ENCODE data around the gene PRRT4. TPM values are rescaled to one million over a fixed set of nuclear protein-coding genes. Genes with fewer than 3 reads are reported as not detected.

PRRT4 gene
- total RNA-seq, 4 donors from 2014 or later: 0.38 to 1.9 (median 1.5) TPM

DNA sequence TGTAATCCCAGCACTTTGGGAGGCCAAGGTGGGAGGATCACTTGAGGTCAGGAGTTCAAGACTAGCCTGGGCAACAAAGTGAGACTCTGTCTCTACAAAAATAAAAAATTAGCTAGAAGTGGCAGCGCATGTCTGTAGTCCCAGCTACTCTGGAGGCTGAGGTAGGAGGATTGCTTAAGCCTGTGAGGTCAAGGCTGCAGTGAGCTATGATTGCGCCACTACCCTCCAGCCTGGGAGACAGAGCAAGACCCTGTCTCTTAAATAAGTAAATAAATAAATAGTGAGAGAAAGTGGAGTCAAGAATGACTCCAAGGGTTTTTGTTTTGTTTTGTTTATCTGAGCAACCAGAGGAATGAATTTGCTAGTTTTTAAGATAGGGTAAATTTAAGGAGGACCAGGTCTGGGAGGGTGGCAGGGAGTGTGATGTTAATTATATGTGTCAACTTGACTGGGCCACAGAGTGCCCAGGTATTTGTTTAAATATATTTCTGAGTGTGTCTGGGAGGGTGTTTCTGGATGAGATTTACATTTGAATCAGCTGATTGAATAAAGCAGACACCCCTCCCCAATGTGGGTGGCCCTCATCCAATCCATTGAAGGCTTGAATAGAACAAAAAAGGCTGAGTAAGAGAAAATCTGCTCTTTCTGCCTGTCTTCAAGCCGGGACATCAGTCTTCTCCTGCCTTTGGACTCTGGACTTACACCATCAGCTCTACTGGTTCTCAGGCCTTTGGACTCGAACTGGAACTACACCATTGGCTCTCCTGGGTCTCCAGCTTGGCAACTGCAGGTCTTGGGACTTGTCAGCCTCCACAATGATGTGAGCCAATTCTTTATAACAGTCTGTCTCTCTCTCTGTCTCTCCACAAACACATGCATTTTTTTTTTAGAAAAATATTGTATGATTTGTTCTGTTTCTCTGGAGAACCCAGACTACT is 24.8 kb upstream of the PRRT4 start:
- peaks cover 0 to 17% (median 0%) of the 10 kb centered on the region in 4 donors for H3K27me3 ChIP-seq
- 83 to 84% methylated on average over 4 of the region's 4 CpGs for WGBS, 2 donors

DNA sequence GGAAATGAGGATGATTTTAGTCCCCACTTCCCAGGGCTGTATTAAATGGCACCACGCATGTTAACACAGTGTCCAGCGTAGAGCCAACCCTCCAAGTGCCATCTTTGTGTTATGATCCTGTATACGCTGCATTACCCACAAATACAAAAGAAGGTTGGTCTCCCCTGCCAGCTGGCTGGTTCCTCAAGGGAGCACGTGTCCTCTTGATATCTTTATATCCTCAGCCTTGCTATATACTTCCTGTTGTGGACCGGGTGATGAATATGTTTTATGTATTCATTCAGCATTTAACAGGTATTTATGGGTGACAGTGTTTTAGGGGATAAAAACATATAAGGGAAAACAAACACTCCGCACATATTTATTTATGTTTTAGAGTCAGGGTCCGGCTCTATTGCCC is 23.2 kb upstream of the PRRT4 start:
- Histone ChIP-seq H3K36me3 (no peaks in the 10 kb centered on the region), H3K4me3 (no peak overlapping the region), H3K4me1 (peaks cover 22 to 67% (median 26%) of the 10 kb centered on the region in 3 donors), H3K9me3 (no peaks in the 10 kb centered on the region), H3K27ac (no peak overlapping the region), H3K27me3 (peaks cover 0 to 17% (median 0%) of the 10 kb centered on the region in 4 donors)
- WGBS, 2 donors: 72 to 77% methylated on average over 7 of the region's 7 CpGs
- no peak for DNase-seq
- intact Hi-C loops (cut with DNase I): loop anchor here (5.0 kb wide), 1 partner anchor 37 kb away; no protein-coding TSS in a partner anchor
- TF ChIP-seq, protein P1, sequence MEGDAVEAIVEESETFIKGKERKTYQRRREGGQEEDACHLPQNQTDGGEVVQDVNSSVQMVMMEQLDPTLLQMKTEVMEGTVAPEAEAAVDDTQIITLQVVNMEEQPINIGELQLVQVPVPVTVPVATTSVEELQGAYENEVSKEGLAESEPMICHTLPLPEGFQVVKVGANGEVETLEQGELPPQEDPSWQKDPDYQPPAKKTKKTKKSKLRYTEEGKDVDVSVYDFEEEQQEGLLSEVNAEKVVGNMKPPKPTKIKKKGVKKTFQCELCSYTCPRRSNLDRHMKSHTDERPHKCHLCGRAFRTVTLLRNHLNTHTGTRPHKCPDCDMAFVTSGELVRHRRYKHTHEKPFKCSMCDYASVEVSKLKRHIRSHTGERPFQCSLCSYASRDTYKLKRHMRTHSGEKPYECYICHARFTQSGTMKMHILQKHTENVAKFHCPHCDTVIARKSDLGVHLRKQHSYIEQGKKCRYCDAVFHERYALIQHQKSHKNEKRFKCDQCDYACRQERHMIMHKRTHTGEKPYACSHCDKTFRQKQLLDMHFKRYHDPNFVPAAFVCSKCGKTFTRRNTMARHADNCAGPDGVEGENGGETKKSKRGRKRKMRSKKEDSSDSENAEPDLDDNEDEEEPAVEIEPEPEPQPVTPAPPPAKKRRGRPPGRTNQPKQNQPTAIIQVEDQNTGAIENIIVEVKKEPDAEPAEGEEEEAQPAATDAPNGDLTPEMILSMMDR (IDR thresholded peaks at IDR 0.05): no peak
- no peak for TF ChIP-seq POLR2A (IDR thresholded peaks at IDR 0.05)

More for the DNA sequence above, 24.8 kb upstream of the PRRT4 start:
- TF ChIP-seq, protein P1 (IDR thresholded peaks at IDR 0.05): no peak
- peaks cover 0 to 2% (median 0%) of the 10 kb centered on the region in 3 donors for H3K36me3 ChIP-seq
- no peaks in the 10 kb centered on the region for H3K9me3 ChIP-seq
- peaks cover 7 to 52% (median 12%) of the 10 kb centered on the region in 3 donors for H3K4me1 ChIP-seq
- intact Hi-C loops (cut with DNase I): loop anchor here (5.0 kb wide), 1 partner anchor 39 kb away; no protein-coding TSS in a partner anchor
- DNase-seq: no peak
- H3K4me3 ChIP-seq: no peak overlapping the region
- no peak overlapping the region for H3K27ac ChIP-seq

- Histone ChIP-seq H3K4me1 (peaks cover 27 to 74% (median 32%) of the 10 kb centered on the region in 3 donors), H3K27ac (peak overlapping the region in 1 of 4 donors; percentile 19), H3K9me3 (no peaks in the 10 kb centered on the region), H3K27me3 (peaks cover 0 to 9% (median 0%) of the 10 kb centered on the region in 4 donors), H3K36me3 (no peaks in the 10 kb centered on the region), H3K4me3 (no peak overlapping the region)
- WGBS, 2 donors: 10 to 39% methylated on average over 2 to 3 of the region's 3 CpGs
- no peak for TF ChIP-seq POLR2A (IDR thresholded peaks at IDR 0.05)
- TF ChIP-seq, protein P1 (IDR thresholded peaks at IDR 0.05): no peak
- intact Hi-C loops (cut with DNase I): no loop called here
- no peak for DNase-seq
Measured at GRCh38 chr7:128383776-128384175, 22.3 kb upstream of the PRRT4 start.

DNA sequence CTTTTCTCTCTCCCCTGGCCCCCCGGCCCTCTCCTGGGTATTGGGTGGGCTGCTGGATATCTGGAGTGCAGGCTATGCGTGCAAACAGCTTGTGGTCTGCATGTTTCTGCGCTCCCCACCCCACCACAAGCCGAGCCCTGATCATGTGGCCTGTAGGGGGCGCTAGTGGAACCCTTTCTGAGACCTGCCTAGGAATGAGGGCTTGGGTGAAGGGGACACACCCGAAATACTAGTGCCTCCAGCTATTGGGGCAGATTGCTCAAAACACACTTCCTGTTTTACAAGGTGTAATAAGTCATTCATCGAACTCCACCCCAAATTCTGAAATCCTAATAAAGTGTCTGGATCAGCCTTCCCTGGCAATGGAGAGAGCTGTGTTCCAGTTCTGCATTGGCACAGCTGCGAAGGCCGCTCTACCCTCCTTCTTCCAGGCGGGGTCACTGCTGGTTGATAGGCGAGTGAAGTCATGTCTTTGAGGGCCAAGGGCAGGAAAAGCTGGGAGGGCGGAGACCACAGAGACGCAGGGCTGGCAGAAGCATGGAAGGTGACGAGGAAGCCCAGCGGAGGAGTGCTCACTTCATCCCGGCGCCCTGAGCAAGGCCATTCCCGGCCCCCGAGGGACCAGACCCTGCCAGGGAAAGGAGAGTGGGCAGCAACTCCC is 19.8 kb upstream of the PRRT4 start:
- Histone ChIP-seq H3K4me1 (peaks cover 26 to 62% (median 27%) of the 10 kb centered on the region in 3 donors), H3K27me3 (no peaks in the 10 kb centered on the region), H3K4me3 (no peak overlapping the region), H3K9me3 (no peaks in the 10 kb centered on the region), H3K36me3 (no peaks in the 10 kb centered on the region), H3K27ac (peak overlapping the region; percentile 70 to 89 (median 77))
- DNase-seq: no peak
- no peak for TF ChIP-seq POLR2A (IDR thresholded peaks at IDR 0.05)
- TF ChIP-seq, protein P1 (IDR thresholded peaks at IDR 0.05): peak; percentile 17 to 70 (median 32)
- intact Hi-C loops (cut with DNase I): no loop called here
- 34 to 58% methylated on average over 13 to 16 of the region's 19 CpGs for WGBS, 2 donors
